ENCODE measurements around the gene ALKBH3.

The ALKBH3 gene

DNA sequence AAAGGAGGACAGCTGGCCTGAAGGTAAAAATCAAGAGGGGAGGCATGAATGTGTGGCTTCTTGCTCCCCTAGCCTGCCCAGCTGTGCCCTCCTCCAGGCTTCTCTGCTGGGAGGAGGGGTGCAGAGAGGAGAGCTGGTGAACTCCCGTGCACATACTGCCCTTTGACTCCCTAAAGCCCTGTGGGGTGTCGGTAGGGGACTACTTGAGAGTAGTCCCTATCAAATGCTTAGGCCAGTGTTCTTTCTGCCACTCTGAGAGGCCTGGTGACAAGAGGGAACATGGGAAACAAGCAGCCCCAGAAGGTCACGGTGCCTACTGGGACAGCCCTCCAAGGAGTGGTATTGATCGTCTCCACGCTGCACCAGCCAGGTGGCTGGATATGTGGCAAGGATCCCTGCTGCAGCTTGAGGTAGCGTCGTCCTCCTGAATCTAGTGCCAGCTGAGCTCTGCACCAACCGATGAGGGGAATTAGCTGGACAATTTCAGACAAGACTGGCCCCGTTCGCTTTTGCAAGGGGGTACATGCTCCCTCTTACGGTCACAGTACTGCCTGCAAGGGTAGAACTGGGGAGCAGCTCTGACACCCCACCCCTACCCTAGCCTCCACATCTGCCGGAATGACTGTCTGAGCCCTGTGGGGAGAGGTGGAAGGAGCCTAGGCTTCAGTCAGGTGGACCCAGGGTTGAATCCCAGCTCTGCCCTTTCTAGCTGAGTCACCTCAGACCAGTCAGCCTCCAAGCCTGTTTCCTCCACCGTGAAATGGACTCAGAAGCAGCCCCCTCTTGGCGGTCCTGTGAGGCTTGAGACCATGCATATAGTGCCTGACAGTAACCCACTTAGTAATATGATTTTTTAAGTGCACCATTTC, 44.7 kb downstream of the ALKBH3 start:
- H3K4me3 ChIP-seq (ENCODE audit: low read length): no peak overlapping the region
- DNase-seq (ENCODE audit: low read depth): no peak
- TF ChIP-seq, protein P1, sequence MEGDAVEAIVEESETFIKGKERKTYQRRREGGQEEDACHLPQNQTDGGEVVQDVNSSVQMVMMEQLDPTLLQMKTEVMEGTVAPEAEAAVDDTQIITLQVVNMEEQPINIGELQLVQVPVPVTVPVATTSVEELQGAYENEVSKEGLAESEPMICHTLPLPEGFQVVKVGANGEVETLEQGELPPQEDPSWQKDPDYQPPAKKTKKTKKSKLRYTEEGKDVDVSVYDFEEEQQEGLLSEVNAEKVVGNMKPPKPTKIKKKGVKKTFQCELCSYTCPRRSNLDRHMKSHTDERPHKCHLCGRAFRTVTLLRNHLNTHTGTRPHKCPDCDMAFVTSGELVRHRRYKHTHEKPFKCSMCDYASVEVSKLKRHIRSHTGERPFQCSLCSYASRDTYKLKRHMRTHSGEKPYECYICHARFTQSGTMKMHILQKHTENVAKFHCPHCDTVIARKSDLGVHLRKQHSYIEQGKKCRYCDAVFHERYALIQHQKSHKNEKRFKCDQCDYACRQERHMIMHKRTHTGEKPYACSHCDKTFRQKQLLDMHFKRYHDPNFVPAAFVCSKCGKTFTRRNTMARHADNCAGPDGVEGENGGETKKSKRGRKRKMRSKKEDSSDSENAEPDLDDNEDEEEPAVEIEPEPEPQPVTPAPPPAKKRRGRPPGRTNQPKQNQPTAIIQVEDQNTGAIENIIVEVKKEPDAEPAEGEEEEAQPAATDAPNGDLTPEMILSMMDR (IDR thresholded peaks at IDR 0.05; ENCODE audit: insufficient read depth, low read depth, low read length, missing control alignments): no peak

DNA sequence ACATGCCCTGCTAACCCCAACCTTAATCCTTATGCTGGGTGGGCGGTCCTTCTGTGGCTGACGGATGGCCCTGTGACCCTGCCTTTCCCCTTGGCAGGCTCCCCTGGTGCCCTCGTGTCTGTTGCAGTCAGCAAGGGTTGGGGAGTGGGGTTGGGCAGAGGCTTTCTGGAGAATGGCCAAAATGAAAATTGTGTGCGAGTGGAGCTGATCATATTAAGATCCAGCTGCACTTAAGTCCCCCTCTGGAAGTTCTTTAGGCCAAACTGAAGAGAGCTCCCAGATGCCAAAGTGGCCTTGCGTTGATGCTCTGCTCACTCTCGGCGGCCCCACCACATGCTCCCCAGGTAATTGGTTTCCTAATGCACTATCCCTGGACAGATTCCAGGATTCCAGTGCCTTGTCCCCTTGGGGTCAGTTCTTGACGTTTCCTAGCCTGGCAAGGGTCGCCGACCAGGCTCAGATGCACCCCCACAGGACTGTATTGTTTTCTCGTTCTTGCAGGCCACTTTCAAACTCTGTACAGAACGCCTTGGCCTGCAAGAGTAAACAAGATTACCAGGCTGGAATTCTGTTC, 45.4 kb downstream of the ALKBH3 start:
- TF ChIP-seq, protein P1 (IDR thresholded peaks at IDR 0.05; ENCODE audit: insufficient read depth, low read depth, low read length, missing control alignments): no peak
- no peak for DNase-seq (ENCODE audit: low read depth)
- H3K4me3 ChIP-seq (ENCODE audit: low read length): no peak overlapping the region

DNA sequence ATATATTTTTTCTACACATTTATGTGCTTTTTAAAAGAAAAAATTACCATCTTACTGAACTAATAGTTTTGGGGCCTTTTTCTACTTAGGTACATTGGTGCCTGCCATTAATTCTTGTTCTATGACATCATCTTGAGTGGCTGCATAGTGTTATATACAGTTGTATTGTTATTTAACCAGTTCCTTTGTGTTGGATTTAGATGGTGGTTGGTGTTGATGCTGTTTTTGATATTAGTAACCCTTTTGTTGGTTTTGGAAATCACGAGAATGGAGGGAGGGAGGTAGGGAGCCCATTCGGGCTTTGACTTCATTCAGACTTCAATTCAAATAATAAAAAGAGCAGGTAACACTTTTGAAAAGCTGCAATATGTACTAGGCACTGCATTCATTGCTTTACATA, 46.4 kb downstream of the ALKBH3 start:
- H3K4me3 ChIP-seq (ENCODE audit: low read length): no peak overlapping the region
- DNase-seq (ENCODE audit: low read depth): no peak
- TF ChIP-seq, protein P1 (IDR thresholded peaks at IDR 0.05; ENCODE audit: insufficient read depth, low read depth, low read length, missing control alignments): no peak

DNA sequence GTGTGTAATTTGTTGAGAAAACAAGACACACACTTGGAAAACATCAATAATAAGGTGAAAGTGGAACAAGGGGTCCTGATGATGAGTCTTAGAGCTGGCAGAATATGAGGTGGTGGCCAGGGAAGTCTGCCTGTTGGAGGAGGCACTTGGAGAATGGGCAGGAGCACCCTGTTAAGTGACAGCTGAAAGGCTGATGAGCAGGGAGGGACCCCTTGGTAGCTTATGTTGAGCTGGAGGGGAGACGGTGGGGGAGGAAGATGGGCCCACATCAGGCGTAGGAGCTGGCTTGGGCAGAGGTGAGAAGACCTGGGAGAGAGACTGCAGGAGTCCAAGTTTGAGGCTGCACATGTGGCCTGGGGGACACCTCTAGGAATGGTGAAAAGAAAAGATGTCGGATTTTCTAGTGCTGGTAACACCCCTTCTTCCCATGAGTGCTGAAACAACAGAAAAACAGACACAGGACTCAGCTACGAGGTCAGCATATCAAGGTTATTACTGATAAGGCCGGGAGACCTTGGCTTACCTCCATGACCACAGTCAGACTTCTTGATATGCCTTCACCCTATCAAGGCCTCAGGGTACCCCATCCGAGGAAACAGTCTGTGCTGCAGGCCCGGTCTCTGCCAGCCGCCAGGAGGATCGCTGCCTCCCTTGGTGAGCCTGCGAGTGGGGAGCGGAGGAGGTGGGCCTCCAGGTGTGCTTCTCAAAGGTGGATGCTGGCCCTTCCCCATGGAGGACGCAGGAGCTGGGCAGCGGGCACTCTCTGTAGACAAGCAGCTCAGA, 47.5 kb downstream of the ALKBH3 start:
- TF ChIP-seq, protein P1 (IDR thresholded peaks at IDR 0.05; ENCODE audit: insufficient read depth, low read depth, low read length, missing control alignments): no peak
- DNase-seq (ENCODE audit: low read depth): no peak
- H3K4me3 ChIP-seq (ENCODE audit: low read length): no peak overlapping the region

DNA sequence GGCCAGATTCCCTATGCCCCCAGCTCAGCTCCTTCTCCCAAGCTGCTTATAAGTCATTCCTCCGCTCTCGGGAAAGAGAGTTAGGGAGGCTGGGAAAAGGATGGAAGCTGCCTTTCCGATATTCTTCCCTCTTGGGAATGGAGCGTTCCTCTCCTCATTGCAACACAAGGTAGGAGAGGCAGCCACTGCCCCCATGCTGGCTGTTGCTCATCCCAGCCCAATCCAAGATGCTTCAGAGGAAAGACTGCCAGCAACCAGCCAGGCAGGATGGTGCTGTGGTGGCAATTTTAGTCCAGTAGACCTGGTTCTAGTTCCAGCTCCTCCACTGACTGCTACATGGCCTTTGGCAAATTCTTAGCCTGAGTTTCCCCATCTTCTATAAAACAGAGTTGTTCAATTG, 48.1 kb downstream of the ALKBH3 start:
- no peak for DNase-seq (ENCODE audit: low read depth)
- TF ChIP-seq, protein P1 (IDR thresholded peaks at IDR 0.05; ENCODE audit: insufficient read depth, low read depth, low read length, missing control alignments): no peak
- no peak overlapping the region for H3K4me3 ChIP-seq (ENCODE audit: low read length)

DNA sequence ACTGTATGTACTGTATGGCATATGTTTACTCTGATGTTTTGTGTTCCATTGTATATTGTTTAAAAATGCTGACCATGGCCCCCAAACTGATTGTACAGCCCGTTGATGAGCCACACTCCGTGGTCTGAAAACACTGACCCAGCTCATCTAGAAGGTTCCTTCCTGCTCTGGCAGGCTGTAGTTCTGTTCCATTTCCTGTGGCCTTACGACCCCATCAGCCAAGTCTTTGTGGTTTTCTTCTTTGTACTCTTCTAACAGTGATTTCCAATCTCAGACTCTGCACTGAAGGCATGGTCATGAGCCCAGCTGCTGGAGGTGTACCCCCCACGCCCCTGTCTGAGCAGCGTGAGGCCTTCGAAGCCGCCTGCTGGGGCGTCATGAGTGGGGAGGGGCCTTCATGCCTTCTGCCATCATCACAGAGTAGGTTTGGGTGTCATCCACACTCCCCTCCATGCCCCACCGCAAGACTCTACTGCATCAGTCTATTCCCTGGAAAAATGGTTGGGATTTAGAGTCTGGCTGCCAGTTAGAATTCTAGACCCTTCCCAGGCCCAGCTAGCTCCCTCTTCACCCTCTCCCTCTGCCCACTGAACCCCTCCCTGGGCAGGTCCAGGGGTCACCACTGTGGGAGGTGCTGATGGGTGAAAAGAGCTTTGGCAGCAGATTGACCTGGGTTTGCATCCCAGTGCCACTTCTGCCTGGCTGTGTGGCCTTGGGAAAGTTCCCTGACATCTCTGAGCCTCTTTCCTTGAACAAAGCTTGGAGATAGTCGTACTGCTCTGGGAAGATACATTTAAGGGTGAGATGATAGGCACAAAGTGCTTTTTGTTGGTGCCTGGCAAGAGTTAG, 50.5 kb downstream of the ALKBH3 start:
- no peak for DNase-seq (ENCODE audit: low read depth)
- TF ChIP-seq, protein P1 (IDR thresholded peaks at IDR 0.05; ENCODE audit: insufficient read depth, low read depth, low read length, missing control alignments): no peak
- H3K4me3 ChIP-seq (ENCODE audit: low read length): no peak overlapping the region

Measured in epithelial cell of esophagus (primary cell).